CD14-positive monocyte (primary cell): ENCODE data around the gene RNF220. TPM values are rescaled to one million over a fixed set of nuclear protein-coding genes. Genes with fewer than 3 reads are reported as not detected.
A peak's percentile ranks its signal among the peaks of the same experiment; 100 is the strongest.

ENCODE experiments used
- DNase-seq, 3 donors: peaks; one replicate each; pipeline ENCODE4 v3.0.0-alpha.2; 2011 to 2022
- H2AFZ ChIP-seq: 2 replicates; pipeline ENCODE4 v1.6.0; 2012; ENCODE audit warnings: mild to moderate bottlenecking, low read depth, low read length, inconsistent platforms; ENCODE audit not compliant: insufficient read depth, poor library complexity, severe bottlenecking
- H3K27ac ChIP-seq, 2 donors: 1 replicate in 1 of 2; 2 replicates in 1 of 2; pipeline ENCODE4 v1.5.1; 2012 to 2013; ENCODE audit warnings: low read length in 2 of 2, control low read depth in 1 of 2, inconsistent platforms in 1 of 2, low read depth in 1 of 2, mild to moderate bottlenecking in 1 of 2
- H3K27me3 ChIP-seq, 2 donors: one replicate each; pipeline versions ENCODE4 v1.6.0 to v1.6.1; 2011 to 2013; ENCODE audit warnings: low read length in 2 of 2; ENCODE audit not compliant: control insufficient read depth in 2 of 2, insufficient read depth in 2 of 2
- H3K36me3 ChIP-seq, 2 donors: replicated peaks in 1 of 2; 1 replicate in 1 of 2; 2 replicates in 1 of 2; pipeline versions ENCODE4 v1.5.1 to v1.6.1; 2012 to 2013; ENCODE audit warnings: low read length in 2 of 2, control low read depth in 1 of 2, inconsistent platforms in 1 of 2, mild to moderate bottlenecking in 1 of 2; ENCODE audit not compliant: insufficient read depth in 2 of 2, control insufficient read depth in 1 of 2
- H3K4me1 ChIP-seq, 2 donors: 1 replicate in 1 of 2; 2 replicates in 1 of 2; pipeline versions ENCODE4 v1.5.1 to v1.6.1; 2012 to 2013; ENCODE audit warnings: low read length in 2 of 2, control low read depth in 1 of 2, inconsistent platforms in 1 of 2, mild to moderate bottlenecking in 1 of 2, moderate library complexity in 1 of 2; ENCODE audit not compliant: insufficient read depth in 2 of 2, control insufficient read depth in 1 of 2
- H3K4me2 ChIP-seq: replicated peaks from 2 replicates; pipeline ENCODE3; 2012; ENCODE audit warnings: low read length, moderate library complexity, mild to moderate bottlenecking; ENCODE audit not compliant: poor library complexity, severe bottlenecking; ENCODE audit errors: extremely low read depth
- H3K4me3 ChIP-seq, 3 experiments: fragments of 200-600 bp in 1 of 3; sonication (generic) in 1 of 3; replicated peaks in 1 of 3; 1 replicate in 2 of 3; 2 replicates in 1 of 3; pipeline ENCODE4 v1.5.1; 2011 to 2013; ENCODE audit warnings: low read length in 3 of 3, mild to moderate bottlenecking in 3 of 3, control low read depth in 2 of 3, low read depth in 2 of 3, inconsistent platforms in 1 of 3, moderate library complexity in 1 of 3
- H3K79me2 ChIP-seq: 2 replicates; pipeline ENCODE4 v1.6.0; 2012; ENCODE audit warnings: mild to moderate bottlenecking, control low read depth, inconsistent platforms, low read length, moderate library complexity; ENCODE audit not compliant: insufficient read depth
- H3K9ac ChIP-seq: 2 replicates; pipeline ENCODE4 v1.6.0; 2017; ENCODE audit warnings: low read length, mild to moderate bottlenecking; ENCODE audit not compliant: insufficient read depth, poor library complexity, severe bottlenecking
- H3K9me3 ChIP-seq, 2 donors: replicated peaks in 1 of 2; 1 replicate in 1 of 2; 2 replicates in 1 of 2; pipeline versions ENCODE4 v1.5.1 to v1.6.1; 2012 to 2013; ENCODE audit warnings: low read length in 2 of 2, control low read depth in 1 of 2; ENCODE audit not compliant: control insufficient read depth in 1 of 2, insufficient read depth in 1 of 2
- H4K20me1 ChIP-seq: 2 replicates; pipeline ENCODE4 v1.6.0; 2012; ENCODE audit warnings: mild to moderate bottlenecking, low read length, control low read depth, moderate library complexity; ENCODE audit not compliant: insufficient read depth
- H3K27ac Mint-ChIP-seq, 7 donors: one replicate each; pipeline ENCODE4 v1.8.0; 2020; ENCODE audit warnings: mild to moderate bottlenecking in 7 of 7, mixed read lengths in 7 of 7, moderate library complexity in 6 of 7, inconsistent platforms in 2 of 7
- H3K27me3 Mint-ChIP-seq, 3 donors: one replicate each; pipeline ENCODE4 v1.8.0; 2021 to 2022; ENCODE audit warnings: low read depth in 3 of 3, mild to moderate bottlenecking in 3 of 3, mixed read lengths in 3 of 3, moderate library complexity in 3 of 3, inconsistent platforms in 1 of 3
- H3K36me3 Mint-ChIP-seq, 2 donors: one replicate each; pipeline ENCODE4 v1.8.0; 2020; ENCODE audit warnings: mixed read lengths in 2 of 2, inconsistent platforms in 1 of 2, mild to moderate bottlenecking in 1 of 2
- H3K4me1 Mint-ChIP-seq: one replicate; pipeline ENCODE4 v1.8.0; 2020; ENCODE audit warnings: mild to moderate bottlenecking, mixed read lengths
- H3K4me3 Mint-ChIP-seq, 2 donors: one replicate each; pipeline ENCODE4 v1.8.0; 2020; ENCODE audit warnings: mild to moderate bottlenecking in 2 of 2, mixed read lengths in 2 of 2, moderate library complexity in 1 of 2
- H3K9me3 Mint-ChIP-seq, 7 donors: one replicate each; pipeline ENCODE4 v1.8.0; 2020 to 2022; ENCODE audit warnings: mixed read lengths in 7 of 7, mild to moderate bottlenecking in 6 of 7, moderate library complexity in 6 of 7, inconsistent platforms in 2 of 7
- WGBS: methylation state at CpG from one replicate; pipeline ENCODE4 v1.1.5; 2013; ENCODE audit warnings: missing lambda C conversion rate; ENCODE audit not compliant: insufficient coverage; 5-methylcytosine and 5-hydroxymethylcytosine counted together
- intact Hi-C, 2 donors: fragments of 100-400 bp; cut with micrococcal nuclease; formaldehyde crosslinking; loops; one replicate each; pipeline versions ENCODE4 v1.15.0 to v1.15.1; 2023
- polyA plus RNA-seq, 3 donors: library from polyadenylated mRNA; depleted of rRNA in 1 of 3; unstranded in 2 of 3; stranded (reverse) in 1 of 3; fragments of 300-500 nt in 2 of 3; fragments of >200 nt in 1 of 3; fragmentation: Illumina TruSeq in 2 of 3; gene quantifications; 1 replicate in 2 of 3; 2 replicates in 1 of 3; pipeline ENCODE4 v1.2.3, GENCODE V29; 2012 to 2021
- small RNA-seq: library from RNA; depleted of rRNA; stranded (forward); fragments of <200 nt; gene quantifications from one replicate; pipeline ENCODE3, GENCODE V24; 2012; ENCODE audit warnings: low read depth; ENCODE audit not compliant: insufficient read length
- TF ChIP-seq, protein P1 (sequence below): fragments of 200-600 bp; IDR thresholded peaks from one replicate; pipeline ENCODE4 v1.8.0; 2022; ENCODE audit warnings: antibody characterized with exemption, mild to moderate bottlenecking

RNF220 gene
- polyA plus RNA-seq, 3 donors = 39.4 to 133 (median 49.4) TPM

DNA sequence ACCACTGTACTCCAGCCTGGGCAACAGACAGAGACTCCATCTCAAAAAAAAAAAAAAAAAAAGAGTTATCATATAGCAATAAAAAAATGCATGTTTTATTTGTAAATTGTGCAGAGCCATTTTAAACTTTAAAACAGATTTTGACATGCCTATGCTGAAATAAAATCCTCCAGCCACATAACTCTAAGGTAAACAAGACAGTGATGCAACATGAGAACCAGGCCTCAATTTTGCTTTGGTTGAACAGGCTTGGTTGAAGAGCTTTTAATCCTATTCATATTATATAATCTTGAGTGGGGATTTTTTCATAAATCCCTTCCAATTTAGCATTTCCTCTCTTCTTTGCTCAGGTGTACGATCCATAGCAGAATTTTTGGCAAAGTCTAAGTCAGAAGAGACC is 295.5 kb downstream of the RNF220 start:
- Histone ChIP-seq H3K4me2 (no peak overlapping the region), H3K36me3 (no peaks in the 10 kb centered on the region), H2AFZ (no peak overlapping the region), H3K79me2 (no peaks in the 10 kb centered on the region), H3K9ac (no peak overlapping the region), H4K20me1 (no peaks in the 10 kb centered on the region), H3K4me1 (peaks cover 30% of the 10 kb centered on the region in 2 donors), H3K27ac (no peak overlapping the region), H3K9me3 (no peaks in the 10 kb centered on the region), H3K4me3 (no peak overlapping the region), H3K27me3 (peaks cover 0 to 9% of the 10 kb centered on the region in 2 donors)
- Mint-ChIP-seq H3K27ac (no peak overlapping the region), H3K9me3 (peaks cover 0 to 3% (median 0%) of the 10 kb centered on the region in 7 donors), H3K27me3 (peaks cover 21 to 39% (median 33%) of the 10 kb centered on the region in 3 donors), H3K36me3 (peaks cover 0 to 2% of the 10 kb centered on the region in 2 donors), H3K4me1 (peaks cover 26% of the 10 kb centered on the region), H3K4me3 (no peak overlapping the region)
- WGBS = no CpG with 5 or more reads among the region's 1 CpG
- TF ChIP-seq, protein P1, sequence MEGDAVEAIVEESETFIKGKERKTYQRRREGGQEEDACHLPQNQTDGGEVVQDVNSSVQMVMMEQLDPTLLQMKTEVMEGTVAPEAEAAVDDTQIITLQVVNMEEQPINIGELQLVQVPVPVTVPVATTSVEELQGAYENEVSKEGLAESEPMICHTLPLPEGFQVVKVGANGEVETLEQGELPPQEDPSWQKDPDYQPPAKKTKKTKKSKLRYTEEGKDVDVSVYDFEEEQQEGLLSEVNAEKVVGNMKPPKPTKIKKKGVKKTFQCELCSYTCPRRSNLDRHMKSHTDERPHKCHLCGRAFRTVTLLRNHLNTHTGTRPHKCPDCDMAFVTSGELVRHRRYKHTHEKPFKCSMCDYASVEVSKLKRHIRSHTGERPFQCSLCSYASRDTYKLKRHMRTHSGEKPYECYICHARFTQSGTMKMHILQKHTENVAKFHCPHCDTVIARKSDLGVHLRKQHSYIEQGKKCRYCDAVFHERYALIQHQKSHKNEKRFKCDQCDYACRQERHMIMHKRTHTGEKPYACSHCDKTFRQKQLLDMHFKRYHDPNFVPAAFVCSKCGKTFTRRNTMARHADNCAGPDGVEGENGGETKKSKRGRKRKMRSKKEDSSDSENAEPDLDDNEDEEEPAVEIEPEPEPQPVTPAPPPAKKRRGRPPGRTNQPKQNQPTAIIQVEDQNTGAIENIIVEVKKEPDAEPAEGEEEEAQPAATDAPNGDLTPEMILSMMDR = no peak
- DNase-seq = no peak
- intact Hi-C loops = no loop called here

DNA sequence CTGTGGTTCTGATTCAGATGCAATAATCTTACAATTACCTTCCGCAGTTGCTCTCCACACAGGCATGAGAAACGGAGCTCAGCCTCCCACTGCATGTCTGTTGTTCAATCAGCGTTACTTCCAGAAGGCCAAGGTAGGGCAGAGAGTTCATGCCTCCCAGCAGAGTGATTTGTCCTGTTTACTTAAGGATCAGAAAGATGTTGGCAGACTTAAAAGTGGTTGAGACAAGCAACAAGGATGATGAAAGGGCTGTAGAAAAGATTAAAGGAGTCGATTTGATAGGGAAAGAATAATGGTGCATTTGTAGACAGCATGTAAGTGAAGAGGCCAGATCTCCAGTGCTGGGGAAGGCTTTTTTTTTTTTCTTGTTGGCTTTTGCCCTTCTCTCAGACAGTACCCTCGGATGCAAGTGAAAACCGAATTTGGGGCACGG is 296.1 kb downstream of the RNF220 start:
- Histone ChIP-seq H3K4me1 (peaks cover 28 to 29% of the 10 kb centered on the region in 2 donors), H3K4me3 (no peak overlapping the region), H2AFZ (no peak overlapping the region), H3K4me2 (no peak overlapping the region), H3K9me3 (no peaks in the 10 kb centered on the region), H3K27ac (no peak overlapping the region), H4K20me1 (no peaks in the 10 kb centered on the region), H3K36me3 (no peaks in the 10 kb centered on the region), H3K9ac (no peak overlapping the region), H3K27me3 (peaks cover 0 to 9% of the 10 kb centered on the region in 2 donors), H3K79me2 (no peaks in the 10 kb centered on the region)
- no peak for DNase-seq
- H3K27ac Mint-ChIP-seq = no peak overlapping the region
- H3K27me3 Mint-ChIP-seq = peaks cover 22 to 39% (median 31%) of the 10 kb centered on the region in 3 donors
- intact Hi-C loops = no loop called here
- H3K9me3 Mint-ChIP-seq = peaks cover 0 to 3% (median 0%) of the 10 kb centered on the region in 7 donors
- peaks cover 24% of the 10 kb centered on the region for H3K4me1 Mint-ChIP-seq
- H3K4me3 Mint-ChIP-seq = peak overlapping the region in 1 of 2 donors; percentile 12
- peaks cover 0 to 2% of the 10 kb centered on the region in 2 donors for H3K36me3 Mint-ChIP-seq
- TF ChIP-seq, protein P1 = no peak
- 92% methylated on average over 4 of the region's 7 CpGs for WGBS

Small RNAs within 50 kb of the gene (small RNA-seq; reads per million reads assigned to genes)
- gene MIR5584 (not detected), gene RNU6-369P (not detected)

Other genes starting within 250 kb of the RNF220 start
- 10 to 100 TPM; 18.9 to 51.4 (median 21.3) TPM for gene DMAP1, start 191.8 kb upstream of the RNF220 start, polyA plus RNA-seq
- 10 to 100 TPM; 26.4 to 35.0 (median 26.6) TPM for gene ERI3, start 50.0 kb upstream of the RNF220 start, polyA plus RNA-seq